Smooth muscle cell (in vitro differentiated cells): ENCODE data around the gene NTN1. TPM values are rescaled to one million over a fixed set of nuclear protein-coding genes. Genes with fewer than 3 reads are reported as not detected.

Experiments
- DNase-seq: peaks from one replicate; lab custom pipeline; 2025; ENCODE audit not compliant: unreplicated experiment; lab: John Stamatoyannopoulos, UW
- H2AFZ ChIP-seq: fragments of 200-600 bp; sonication (generic); 2 replicates; pipeline ENCODE4 v1.6.0; 2016; ENCODE audit warnings: antibody characterized with exemption, low read depth, mild to moderate bottlenecking
- H3F3A ChIP-seq: fragments of 200-600 bp; sonication (generic); 2 replicates; pipeline ENCODE4 v1.6.0; 2017; ENCODE audit warnings: antibody characterized with exemption, low read depth
- H3K27ac ChIP-seq: fragments of 200-600 bp; sonication (generic); 2 replicates; pipeline ENCODE4 v1.5.1; 2016; ENCODE audit warnings: low read depth, mild to moderate bottlenecking
- H3K27me3 ChIP-seq: fragments of 200-600 bp; sonication (generic); 2 replicates; pipeline ENCODE4 v1.6.1; 2016; ENCODE audit warnings: low read depth, mild to moderate bottlenecking
- H3K36me3 ChIP-seq: fragments of 200-600 bp; sonication (generic); 2 replicates; pipeline ENCODE4 v1.5.1; 2016; ENCODE audit warnings: low read depth
- H3K4me1 ChIP-seq: fragments of 200-600 bp; sonication (generic); 2 replicates; pipeline ENCODE4 v1.5.1; 2016; ENCODE audit warnings: low read depth
- H3K4me2 ChIP-seq: fragments of 200-600 bp; sonication (generic); 2 replicates; pipeline ENCODE4 v1.6.0; 2016; ENCODE audit warnings: mild to moderate bottlenecking
- H3K4me3 ChIP-seq: fragments of 200-600 bp; sonication (generic); 2 replicates; pipeline ENCODE4 v1.5.1; 2016; ENCODE audit warnings: mild to moderate bottlenecking
- H3K79me2 ChIP-seq: fragments of 200-600 bp; sonication (generic); 2 replicates; pipeline ENCODE4 v1.6.0; 2016; ENCODE audit warnings: low read depth, mild to moderate bottlenecking
- H3K9ac ChIP-seq: fragments of 200-600 bp; sonication (generic); 2 replicates; pipeline ENCODE4 v1.6.0; 2016; ENCODE audit warnings: low read depth
- H3K9me3 ChIP-seq: fragments of 200-600 bp; sonication (generic); replicated peaks from 2 replicates; pipeline ENCODE4 v1.5.1; 2016; ENCODE audit warnings: low read depth
- H4K20me1 ChIP-seq: fragments of 200-600 bp; sonication (generic); 2 replicates; pipeline ENCODE4 v1.6.0; 2016; ENCODE audit warnings: low read depth
- WGBS: methylation state at CpG from one replicate; pipeline ENCODE4 v1.1.7; 2016; ENCODE audit warnings: low lambda C conversion rate; 5-methylcytosine and 5-hydroxymethylcytosine counted together
- polyA plus RNA-seq: library from polyadenylated mRNA; unstranded; fragments of >200 nt; fragmentation: Nextera tagmentation; extraction: Ambion mirVana; gene quantifications from 2 replicates; pipeline ENCODE4 v1.2.1, GENCODE V29; 2016
- total RNA-seq: library from RNA; depleted of rRNA; stranded (reverse); fragments of >200 nt; gene quantifications from 2 replicates; pipeline ENCODE4 v1.2.3, GENCODE V29; 2014
- TF ChIP-seq, protein P1 (sequence below): fragments of 200-600 bp; sonication (generic); IDR thresholded peaks from 2 replicates; pipeline ENCODE4 v1.5.1; 2017; ENCODE audit warnings: borderline replicate concordance, mild to moderate bottlenecking, antibody characterized with exemption; ENCODE audit not compliant: insufficient read depth, poor library complexity, severe bottlenecking

The NTN1 gene
- total and polyA plus RNA-seq, 2 experiments from 2014 or later = 0.07 to 0.72 TPM

DNA sequence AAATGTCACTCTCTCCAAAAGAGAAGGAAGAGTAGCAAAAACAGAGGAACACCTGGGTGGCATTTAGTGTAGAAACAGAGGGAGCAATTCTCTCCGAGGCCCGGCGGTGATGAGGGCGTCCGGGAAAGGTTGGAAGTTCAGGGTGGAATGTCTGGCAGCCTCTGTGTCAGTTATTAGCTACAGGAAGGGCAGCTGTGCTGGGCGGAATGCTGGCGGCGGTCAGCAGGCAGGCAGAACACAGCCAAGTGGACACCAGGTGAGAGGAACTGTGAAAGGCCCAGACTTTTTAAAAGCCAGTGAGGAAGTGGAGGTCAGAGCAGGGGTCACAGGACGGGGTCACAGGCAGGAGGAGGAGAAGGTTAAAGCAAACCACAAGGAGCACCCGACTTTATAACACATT, 238.1 kb downstream of the NTN1 start:
- Histone ChIP-seq H3K79me2 (no peaks in the 10 kb centered on the region), H3K4me2 (no peak overlapping the region), H3K4me1 (no peaks in the 10 kb centered on the region), H4K20me1 (no peaks in the 10 kb centered on the region), H3K4me3 (no peak overlapping the region), H2AFZ (no peak overlapping the region), H3K27me3 (no peaks in the 10 kb centered on the region), H3F3A (no peaks in the 10 kb centered on the region), H3K9me3 (no peaks in the 10 kb centered on the region), H3K27ac (no peak overlapping the region), H3K9ac (no peak overlapping the region), H3K36me3 (no peaks in the 10 kb centered on the region)
- TF ChIP-seq, protein P1, sequence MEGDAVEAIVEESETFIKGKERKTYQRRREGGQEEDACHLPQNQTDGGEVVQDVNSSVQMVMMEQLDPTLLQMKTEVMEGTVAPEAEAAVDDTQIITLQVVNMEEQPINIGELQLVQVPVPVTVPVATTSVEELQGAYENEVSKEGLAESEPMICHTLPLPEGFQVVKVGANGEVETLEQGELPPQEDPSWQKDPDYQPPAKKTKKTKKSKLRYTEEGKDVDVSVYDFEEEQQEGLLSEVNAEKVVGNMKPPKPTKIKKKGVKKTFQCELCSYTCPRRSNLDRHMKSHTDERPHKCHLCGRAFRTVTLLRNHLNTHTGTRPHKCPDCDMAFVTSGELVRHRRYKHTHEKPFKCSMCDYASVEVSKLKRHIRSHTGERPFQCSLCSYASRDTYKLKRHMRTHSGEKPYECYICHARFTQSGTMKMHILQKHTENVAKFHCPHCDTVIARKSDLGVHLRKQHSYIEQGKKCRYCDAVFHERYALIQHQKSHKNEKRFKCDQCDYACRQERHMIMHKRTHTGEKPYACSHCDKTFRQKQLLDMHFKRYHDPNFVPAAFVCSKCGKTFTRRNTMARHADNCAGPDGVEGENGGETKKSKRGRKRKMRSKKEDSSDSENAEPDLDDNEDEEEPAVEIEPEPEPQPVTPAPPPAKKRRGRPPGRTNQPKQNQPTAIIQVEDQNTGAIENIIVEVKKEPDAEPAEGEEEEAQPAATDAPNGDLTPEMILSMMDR = no peak
- WGBS = 86% methylated on average over 10 of the region's 10 CpGs
- no peak for DNase-seq

DNA sequence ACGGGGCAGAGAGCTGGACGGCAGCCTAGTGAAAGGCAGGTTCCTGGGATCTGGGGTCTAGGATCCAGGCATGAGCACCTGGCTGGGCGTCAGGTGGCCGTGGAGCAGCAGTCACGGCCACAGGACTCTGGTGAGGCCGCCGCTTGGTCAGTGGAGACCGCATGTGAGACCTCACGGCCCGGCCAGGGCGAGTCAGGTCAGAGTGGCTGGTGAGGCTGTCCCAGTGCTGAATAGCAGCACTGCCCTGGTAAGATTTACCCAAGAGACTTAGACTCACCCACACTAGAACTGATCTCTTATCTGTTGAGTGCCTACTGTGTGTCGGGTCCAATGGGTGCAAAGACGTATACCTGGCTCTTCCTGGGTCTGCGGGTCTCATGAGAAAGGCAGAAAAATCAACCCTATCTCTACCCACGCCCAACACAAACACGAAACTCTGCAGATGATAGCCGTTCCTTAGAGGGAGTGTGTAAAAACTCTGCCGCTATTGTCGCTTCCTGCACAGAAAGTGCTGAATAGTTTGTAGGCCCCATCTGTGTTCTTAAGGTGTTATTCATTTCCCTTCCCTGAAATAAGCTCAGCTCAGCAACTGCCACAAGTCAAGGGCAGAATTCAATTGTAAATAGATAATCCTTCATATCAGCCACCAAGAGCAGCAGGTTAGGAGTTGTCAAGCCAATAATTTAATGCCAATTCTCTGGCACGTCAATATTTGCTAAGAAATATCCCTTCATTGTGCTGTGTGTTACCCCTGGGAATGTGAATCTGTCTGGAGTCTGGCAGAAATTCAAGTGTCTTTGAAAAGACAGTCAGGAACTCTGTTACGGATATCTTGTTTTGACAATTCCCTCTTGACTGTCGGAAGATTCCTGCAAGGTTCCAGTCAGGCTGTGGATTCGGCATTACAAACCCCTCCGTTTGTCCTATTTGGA, 240.0 kb downstream of the NTN1 start:
- Histone ChIP-seq H3K9ac (no peak overlapping the region), H3K4me1 (no peaks in the 10 kb centered on the region), H2AFZ (no peak overlapping the region), H3K27me3 (no peaks in the 10 kb centered on the region), H3K9me3 (no peaks in the 10 kb centered on the region), H3K4me2 (no peak overlapping the region), H3K79me2 (no peaks in the 10 kb centered on the region), H3K27ac (no peak overlapping the region), H3F3A (no peaks in the 10 kb centered on the region), H4K20me1 (no peaks in the 10 kb centered on the region), H3K4me3 (no peak overlapping the region), H3K36me3 (no peaks in the 10 kb centered on the region)
- TF ChIP-seq, protein P1 = no peak
- no peak for DNase-seq
- WGBS = 91% methylated on average over 24 of the region's 24 CpGs

DNA sequence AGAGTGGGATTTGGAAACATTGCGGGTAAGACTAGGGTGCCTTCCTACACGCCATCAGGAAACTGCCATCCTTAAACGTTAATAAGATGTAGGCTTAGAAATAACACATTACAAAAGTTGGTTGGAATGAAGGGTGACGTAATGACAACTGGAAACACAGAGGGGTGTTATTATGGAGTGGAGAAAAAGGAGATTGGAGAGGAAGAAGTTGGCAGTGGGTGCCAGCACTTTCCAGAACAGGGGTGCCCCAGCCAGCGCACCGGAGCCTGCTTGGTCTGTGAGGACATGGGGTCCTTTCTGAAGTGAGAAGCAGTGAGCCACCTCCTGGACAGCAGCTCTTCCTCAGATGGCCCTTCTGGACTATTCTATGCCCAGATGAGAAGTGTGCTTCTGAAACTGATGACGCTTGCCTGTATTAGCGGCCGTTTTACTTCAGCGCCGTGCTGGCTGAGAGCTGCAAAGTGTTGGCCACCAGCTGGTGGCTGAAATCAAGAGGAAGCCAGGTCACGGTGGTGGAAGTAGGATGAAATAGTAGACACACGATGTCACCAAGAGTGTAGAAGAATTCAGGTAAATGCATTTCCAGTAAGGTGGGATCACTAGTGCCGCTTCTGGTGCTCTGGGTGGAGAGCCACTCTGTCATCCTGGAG, 244.8 kb downstream of the NTN1 start:
- Histone ChIP-seq H2AFZ (no peak overlapping the region), H3K4me2 (no peak overlapping the region), H3K79me2 (no peaks in the 10 kb centered on the region), H3K9me3 (no peaks in the 10 kb centered on the region), H3K27ac (peak overlapping the region; percentile 59), H3K27me3 (no peaks in the 10 kb centered on the region), H3F3A (no peaks in the 10 kb centered on the region), H4K20me1 (no peaks in the 10 kb centered on the region), H3K36me3 (no peaks in the 10 kb centered on the region), H3K9ac (no peak overlapping the region), H3K4me1 (no peaks in the 10 kb centered on the region), H3K4me3 (no peak overlapping the region)
- TF ChIP-seq, protein P1 = no peak
- WGBS = 80% methylated on average over 14 of the region's 14 CpGs
- no peak for DNase-seq
